Superior temporal gyrus (tissue), 1 donor: ENCODE data around the gene OCRL.
"Not testable (repeated sequence)": the region's sequence is repeated elsewhere in the genome, so short reads cannot be mapped to it uniquely, and the experiment has no call there.

Experiments used
- DNase-seq: peaks from one replicate; pipeline ENCODE4 v3.0.0-alpha.2; 2016; ENCODE audit errors: extremely low spot score

OCRL gene

DNA sequence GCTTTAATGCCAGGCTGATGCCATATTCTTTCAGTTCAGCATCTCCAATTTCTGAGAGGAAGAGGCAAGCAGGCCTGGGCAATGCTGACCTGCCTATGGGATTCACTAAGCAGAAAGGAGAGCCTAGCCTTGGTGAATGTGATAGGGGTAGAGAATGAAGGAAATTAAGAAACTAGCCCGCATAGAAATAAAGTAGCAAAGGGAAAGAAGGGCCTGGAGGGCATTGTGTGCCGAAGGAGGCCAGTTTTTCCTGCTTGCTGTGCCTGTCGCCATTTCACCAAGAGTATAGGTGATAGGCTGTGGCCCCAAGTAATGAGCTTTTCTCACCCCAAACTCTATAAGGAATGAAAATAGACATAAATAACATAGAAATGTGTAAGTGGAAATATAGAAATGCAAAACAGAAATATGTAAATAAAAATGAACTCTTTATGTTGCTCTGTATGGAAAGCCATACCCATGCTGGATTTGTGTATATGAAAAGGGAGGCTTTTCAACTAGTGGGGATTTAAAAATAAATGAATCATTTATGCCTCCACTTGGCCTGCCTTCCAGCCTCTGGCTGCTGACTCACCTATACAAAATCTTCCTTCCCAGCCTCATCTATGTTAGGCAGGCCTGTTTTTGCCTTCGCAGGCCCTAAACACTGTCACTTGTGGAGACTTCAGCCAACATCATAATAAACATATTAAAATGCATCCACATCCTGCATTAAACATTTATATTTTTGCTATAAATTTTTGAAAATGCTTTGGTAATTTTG, 5.1 kb upstream of the OCRL start:
- DNase-seq, result no peak

DNA sequence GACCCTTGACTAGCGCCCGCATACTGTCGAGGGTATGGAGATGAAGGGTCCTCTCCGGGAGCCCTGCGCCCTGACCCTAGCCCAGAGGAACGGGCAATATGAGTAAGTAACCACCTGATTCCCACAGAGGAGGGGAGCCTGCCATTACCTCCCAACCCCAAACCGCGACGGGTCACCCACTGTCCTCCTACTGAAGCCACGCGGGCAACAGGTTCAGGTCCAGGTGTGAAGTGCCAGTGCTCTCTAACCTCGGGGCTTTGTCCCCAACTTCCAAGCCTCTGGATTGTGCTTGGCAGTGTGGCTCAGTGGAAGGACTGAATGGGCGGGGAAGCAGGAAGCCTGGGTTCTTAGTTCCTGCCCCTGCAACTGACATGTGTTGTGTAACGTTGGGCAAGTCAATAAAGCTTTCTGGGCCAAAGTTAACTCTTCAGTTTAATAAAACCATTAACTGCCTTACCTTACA, 694 bp downstream of the OCRL start:
- DNase-seq, result no peak

DNA sequence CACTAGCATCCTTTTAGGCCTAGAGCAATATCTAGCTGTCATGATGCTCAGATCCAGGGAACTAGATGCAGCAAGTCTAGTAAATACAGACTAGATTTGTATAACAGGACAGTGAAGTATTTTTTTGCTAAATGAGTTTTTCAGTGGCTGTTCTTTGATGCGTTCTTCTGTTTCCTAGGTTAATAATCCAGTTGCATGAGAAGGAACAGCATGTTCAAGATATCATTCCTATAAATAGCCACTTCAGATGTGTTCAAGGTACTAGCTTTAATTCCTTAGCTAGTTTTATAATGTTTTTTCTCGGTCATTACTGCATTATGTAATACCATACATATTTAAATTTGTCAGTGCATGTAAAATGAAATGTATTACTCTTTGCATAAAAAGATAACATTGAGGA, 4.7 kb downstream of the OCRL start:
- no peak for DNase-seq

DNA sequence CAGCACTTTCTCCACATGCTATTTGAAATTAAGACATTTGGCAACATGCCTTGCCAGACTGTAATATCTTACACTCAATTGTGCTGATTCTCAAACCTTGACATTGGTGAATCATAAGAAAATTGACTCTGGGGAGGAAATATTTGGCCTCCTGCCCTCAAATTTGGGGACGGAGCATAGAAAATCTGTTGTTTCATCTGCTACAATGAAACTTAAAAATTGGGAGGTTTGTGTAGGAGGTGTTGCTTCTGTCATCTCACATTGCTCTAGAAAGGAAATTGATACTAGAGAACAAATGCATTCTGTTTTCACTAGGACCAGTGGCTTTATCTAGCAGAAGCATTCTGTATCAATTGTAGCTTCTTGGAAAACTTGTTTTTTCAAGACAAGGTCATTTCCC, 5.3 kb downstream of the OCRL start:
- DNase-seq, result no peak

DNA sequence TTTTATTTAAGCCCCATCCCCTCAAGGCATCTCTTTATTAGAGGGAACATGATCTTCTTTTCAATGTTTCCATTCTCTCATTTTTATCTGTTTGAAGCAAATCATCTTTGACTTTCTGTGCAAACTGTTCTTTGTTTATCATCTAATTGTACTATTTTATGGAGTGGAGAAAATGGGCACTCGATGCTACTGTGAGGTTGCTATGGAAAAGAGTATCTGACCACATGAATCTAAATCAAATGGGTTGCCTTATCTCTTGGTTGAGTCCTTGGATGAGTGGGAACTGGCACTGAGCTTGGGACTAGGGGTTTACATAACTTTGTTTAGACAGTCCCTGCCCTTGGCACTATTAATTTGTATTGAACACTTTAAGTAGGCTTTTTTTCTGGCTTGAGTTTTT, 9.1 kb downstream of the OCRL start:
- no peak for DNase-seq

DNA sequence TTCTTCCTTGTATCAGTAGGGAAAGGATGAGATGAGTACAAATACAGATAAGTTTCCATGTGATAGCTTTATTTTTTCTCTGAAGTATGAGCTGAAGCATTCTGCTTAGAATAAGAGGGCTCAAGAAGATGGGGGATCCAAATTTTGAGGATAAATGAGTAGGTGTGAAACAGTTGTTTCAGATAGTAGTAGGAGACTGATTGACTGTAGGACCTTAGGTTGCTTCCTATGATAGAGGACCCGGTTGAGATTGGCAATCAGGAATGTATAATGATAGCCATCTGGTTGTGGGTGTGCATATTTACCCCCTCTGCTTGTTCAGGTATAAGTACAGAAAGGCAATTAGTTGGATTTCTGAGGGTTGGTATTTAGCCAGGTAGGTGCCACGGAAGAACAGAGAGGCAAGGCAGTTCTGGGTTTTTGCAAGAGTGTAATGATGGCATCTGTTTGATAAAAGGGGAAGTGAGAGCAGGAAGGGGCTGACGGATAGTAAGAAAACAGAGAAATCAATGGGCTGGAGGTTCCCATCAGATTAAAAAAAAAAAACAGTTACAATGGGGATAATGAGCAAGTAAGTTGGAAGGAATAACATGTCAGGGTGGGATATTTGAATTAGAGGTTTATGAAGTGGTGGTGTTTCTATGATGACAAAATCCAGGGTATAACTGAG, 13.7 kb downstream of the OCRL start:
- DNase-seq, result no peak

DNA sequence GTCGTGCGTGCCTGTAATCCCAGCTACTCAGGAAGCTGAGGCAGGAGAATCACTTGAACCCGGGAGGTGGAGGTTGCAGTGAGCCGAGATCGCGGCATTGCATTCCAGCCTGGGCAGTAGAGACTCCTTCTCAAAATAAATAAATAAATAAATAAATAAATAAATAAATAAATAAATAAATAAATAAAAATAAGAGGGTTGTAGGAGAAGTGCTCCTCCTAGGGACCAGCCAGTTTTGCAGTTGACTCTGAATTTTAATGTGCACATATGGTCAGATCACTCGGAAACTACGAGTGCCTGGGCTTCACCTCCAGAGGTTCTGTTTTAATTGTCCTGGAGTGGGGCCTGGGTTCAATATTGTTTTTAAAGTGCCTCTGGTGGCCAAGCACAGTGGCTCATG, 14.8 kb downstream of the OCRL start:
- not testable (repeated sequence) for DNase-seq

DNA sequence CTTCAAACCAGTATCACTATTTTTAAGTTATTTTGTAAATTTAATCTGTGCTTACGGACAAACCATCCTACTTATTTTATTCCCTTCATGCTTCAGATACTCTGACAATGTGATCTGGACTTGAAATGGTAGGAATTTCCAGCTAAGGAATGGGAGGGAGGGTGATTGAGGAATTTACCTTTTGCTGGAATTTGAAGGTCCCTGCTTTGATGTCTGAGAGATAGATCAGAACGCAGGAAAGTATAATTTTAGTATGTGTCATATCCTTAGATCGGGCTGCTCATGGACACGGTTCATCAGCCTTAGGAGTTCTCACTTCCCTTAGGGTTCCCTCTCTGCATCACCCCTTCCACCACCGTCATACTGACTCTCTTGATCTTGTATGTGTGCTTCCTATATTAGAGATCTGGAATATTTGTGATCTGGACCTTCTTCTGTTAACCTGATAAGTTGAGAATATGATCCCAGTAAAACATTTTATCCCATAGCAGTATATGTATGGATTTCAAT, 16.8 kb downstream of the OCRL start:
- no peak for DNase-seq

DNA sequence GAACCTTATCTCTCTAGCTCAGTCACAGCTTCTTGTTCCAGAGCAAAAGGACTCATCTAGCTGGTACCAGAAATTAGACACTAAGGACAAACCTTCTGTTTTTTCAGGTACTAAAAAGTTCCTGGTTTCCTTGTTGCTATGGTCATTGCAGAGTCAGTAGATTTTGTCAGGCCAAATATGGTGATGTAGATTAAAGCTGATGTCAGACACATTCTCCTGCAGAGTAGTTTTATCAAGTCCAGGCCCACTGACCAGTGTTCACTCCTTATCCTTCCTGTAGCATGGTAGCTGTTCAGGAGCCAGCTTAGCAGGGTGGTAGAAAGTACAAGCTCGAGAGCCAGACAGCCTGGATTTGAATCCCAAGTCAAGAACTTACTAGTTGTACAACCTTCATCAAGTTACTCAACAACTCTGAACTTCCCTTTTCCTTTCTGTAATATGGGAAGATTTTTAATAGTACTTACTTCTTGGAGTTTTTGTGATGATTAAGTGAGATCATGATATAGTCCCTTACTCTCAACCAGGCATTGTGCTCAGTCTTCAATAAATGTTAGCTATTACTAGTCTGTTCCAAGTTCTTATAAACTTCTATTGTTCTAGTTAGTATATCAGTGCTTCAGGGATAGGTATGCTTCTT, 17.9 kb downstream of the OCRL start:
- no peak for DNase-seq

DNA sequence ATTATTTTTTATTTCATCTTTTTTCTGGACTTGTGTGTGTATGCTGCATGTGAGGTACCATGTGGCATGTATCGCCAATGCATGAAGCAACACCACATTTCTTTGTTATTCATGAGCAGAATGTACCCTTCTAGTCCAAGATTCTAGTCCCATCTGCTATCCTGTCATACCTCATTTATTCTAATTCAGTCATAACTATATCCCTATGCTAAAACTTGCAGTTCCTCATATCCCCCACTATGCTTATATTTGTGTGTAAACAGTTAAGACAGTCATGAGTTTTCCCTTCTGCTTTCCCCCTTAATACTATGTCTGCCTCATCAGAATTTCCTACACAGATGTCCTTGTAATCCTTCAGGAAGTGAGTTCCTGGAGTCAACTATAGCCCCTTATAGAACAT, 19.7 kb downstream of the OCRL start:
- no peak for DNase-seq

DNA sequence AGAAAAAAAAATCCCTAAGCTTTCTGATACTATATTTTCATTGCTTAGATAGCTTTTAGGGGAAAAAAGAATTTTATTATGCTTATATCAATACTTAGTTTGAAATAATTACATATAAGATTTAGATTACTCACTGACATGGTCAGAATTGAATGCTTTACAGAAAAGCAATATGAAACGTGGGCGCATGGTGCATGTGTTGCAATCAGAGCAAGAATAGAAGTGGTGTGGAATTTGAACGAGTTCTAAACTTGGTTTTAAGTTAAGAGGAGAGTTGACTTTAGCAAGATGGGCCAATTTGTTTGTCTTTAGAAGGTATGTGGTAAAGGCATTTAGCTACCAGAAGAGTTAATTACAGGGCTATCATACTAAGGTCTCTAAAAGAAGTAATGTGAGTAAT, 21.4 kb downstream of the OCRL start:
- no peak for DNase-seq

DNA sequence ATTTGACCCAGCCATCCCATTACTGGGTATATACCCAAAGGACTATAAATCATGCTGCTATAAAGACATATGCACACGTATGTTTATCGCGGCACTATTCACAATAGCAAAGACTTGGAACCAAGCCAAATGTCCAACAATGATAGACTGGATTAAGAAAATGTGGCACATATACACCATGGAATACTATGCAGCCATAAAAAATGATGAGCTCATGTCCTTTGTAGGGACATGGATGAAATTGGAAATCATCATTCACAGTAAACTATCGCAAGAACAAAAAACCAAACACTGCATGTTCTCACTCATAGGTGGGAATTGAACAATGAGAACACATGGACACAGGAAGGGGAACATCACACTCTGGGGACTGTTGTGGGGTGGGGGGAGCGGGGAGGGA, 24.3 kb downstream of the OCRL start:
- DNase-seq, result not testable (repeated sequence)

DNA sequence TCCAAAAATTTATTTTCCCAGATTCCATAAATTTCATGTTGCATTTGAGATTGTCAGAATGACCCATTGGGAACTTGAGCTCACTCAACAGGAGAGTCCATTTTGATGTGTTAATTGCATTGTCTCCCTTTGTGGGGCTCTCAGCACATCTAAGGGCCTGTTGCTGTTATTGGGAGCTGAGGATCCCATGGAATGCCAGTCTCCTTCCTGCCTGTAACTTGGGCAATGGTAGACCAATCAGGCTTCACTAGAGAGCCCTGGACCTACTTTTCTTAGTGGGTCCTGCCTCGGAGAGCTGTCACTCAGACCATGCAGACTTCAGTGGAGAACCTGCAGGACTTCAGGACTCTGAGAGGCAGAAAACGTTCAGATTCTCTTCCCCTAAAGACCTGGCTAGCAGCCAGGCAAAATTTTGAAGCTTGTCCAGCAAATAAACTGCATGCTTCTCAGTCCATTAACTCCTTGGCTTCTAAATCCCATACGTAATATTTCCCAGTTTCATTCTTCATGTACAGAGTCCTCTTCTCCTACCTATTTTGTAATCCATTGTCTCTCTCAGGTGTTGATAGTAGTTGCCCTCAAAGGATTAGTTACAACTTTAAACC, 25.1 kb downstream of the OCRL start:
- DNase-seq, result no peak

DNA sequence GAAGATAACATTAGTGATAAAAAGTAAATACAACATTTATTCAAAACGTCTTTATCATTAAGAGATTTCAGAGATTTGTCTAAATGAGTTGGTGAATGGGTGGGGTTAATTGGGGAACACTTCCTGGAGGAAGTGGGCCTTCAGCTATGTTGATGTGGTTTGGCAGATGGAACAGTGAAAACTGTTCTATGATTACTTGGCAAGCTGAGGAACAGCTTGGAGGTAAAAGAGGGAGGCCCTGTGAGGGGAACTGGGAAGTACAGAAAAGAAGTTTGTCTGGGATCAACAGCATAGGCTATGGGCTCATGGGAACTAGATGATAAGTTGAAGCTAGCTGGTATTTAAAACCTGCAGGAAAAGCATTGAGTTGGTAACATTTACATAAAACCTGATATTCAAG, 26.0 kb downstream of the OCRL start:
- DNase-seq, result no peak

DNA sequence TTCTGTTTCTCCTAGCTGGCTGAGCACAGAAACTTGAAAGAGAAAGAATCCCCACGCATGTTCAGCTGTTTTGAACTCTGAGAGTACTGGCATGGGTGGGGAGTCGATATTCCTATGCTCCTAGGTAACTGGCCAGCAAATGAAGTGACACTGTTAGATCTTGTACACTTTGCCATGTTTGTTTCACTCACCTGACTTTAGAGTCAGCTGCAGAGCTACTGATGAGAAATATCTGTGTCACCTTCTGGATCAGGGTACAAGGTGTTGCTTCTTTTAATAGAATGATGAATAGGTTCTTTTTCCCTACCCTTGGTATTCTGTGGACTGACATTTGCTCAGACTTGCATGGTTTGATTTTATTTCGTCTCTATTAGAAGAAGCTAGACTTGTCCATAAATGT, 28.3 kb downstream of the OCRL start:
- DNase-seq, result no peak

DNA sequence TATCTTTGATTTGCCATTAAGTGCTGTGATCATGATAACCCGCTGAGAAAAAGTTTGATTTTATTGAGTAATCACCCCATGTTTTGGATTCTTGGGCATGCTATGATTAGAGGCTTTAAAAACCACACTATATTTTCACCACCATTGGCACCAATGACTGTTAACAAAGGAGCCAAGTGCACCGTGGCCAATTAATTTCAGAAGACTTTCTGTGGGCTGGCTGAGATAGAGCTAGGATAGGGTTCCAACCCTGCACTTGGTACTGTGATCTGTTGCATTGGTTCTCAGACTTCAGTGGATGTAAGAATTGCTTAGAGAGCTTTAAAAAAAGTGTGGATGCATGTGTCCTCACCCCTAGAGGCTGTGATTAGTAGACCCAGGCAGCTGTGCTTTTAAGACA, 32.4 kb downstream of the OCRL start:
- no peak for DNase-seq

DNA sequence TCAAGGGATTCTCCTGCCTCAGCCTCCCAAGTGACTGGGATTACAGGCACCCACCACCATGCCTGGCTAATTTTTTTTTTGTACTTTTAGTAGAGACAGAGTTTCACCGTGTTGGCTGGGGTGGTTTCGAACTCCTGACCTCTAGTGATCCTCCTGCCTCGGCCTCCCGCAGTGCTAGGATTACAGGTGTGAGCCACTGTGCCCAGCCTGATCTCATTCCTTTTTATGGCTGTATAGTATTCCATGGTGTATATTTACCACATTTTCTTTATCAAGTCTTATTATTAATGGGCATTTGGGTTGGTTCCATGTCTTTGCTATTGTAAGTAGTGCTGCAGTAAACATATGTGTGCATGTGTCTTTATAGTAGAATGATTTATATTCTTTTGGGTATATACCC, 33.6 kb downstream of the OCRL start:
- DNase-seq, result not testable (repeated sequence)

DNA sequence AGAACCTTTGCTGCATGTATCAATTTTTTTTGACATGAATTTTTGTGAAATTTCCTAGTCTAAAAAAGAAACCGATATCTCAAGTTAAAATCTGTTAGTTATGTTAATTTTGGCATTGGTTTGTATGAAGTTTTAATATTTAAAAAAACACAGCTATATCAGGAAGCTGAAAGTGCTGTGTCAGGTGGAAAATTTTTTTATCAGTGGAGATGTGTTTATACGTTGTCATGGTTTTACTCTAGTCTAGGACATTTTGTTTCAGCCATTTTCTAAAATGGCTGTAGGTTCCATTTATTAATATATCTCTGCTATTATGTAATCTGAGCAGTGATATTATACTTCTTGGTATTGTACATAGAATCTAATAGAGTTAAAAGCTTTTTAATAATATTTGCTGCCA, 34.2 kb downstream of the OCRL start:
- no peak for DNase-seq

DNA sequence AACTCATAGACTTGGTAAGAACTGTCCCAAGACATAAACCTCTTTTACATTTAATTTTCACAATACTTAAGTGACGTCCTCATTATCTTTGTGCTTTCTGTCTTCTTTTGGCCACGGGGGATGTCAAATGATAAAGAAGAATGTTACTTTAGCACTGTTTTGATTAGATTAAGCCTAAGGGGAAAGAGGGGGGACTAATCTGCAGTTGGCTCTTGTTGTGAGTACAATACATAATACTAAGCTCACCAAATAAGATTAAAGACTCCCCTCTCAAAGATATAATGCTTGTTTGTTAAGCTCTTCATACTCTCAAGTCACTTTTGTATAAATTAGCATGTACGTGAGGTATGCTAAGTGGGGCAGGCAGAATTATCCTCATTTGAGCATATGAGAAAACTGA, 36.5 kb downstream of the OCRL start:
- no peak for DNase-seq

DNA sequence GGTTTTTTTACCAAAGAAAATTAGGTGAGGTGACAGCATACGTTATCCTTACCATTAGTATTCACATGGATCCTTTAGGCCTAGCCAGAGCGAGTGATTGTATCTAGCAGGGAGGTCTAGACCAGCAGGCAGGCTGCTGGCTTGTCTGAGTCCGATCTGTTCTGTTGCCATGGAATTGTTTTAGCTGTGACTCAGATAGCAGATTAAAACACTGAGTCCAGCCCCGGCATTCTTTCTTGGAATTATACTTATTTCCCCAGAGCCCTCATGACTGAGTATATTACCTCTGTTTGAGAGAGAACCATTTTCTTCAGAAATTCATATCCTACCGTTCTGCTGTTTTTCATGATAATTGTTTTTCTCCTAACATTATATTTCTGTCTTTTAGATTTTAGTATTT, 37.4 kb downstream of the OCRL start:
- no peak for DNase-seq

DNA sequence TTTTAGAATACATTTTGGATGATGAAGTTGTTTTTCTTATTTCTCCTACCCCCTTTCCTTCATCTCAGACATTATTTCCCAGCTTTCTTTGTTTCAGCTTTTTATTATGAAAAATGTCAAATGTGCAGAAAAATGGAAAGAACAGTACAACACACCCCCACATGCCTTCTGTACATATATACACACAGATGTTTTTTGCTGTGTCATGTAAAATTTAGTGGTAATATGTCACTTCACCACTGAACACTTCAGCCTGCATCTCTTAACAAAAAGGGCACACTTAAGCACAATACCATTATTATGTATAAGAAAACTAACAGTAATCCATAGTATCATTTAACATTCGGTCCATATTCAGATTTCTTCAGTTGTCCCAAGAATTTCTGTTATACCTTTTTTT, 37.8 kb downstream of the OCRL start:
- DNase-seq, result no peak

DNA sequence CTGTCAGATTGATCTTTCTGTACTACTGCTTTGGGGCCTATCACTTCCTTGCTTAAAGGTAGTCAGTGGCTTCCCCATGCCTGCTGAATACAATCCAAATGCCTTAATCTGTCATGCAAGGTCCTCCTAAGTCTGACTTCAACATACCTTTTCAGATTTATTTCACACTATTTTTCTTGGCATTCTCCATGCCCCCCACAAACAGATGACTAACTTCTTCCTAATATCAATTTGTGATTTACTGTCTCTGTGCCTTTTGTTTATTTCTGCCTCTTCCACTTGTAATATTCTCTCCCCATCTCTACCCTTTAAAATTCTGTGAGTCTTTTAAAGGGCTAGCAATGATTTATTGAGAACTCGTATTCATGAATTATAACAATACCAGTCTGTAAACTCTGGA, 41.8 kb downstream of the OCRL start:
- no peak for DNase-seq

DNA sequence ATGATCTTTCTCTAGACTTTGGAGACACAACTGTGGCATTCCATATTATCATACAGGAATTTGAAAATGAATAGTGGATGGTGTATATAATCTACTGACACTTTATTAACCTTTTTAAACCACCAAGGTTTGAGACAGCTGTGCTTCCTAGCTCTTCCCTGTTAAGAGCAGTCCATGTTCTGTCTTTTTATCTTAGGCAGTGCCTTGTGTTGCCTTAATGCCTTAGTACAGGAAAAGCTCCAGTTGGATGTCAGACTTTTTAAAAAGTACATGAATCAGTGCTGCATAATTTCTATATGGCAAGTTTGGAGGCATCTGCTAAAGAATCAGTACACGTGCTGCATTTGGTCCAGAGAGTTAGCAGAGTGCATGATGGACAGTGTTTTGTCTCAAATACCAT, 45.1 kb downstream of the OCRL start:
- DNase-seq, result no peak
